GM21723 (cell line): Measurements from ENCODE around the gene OR6B2.

ENCODE experiments used
- ATAC-seq: cut with Tn5 transposase; IDR thresholded peaks from one replicate; pipeline ENCODE4 v1.9.1; 2021; ENCODE audit warnings: mild to moderate bottlenecking, moderate library complexity; ENCODE audit not compliant: unreplicated experiment

The OR6B2 gene

GRCh38 chr2:239983004-239983778, 47.0 kb downstream of the OR6B2 start:
- no peak for ATAC-seq
